ENCODE measurements around the gene PIGZ.

The PIGZ gene

DNA sequence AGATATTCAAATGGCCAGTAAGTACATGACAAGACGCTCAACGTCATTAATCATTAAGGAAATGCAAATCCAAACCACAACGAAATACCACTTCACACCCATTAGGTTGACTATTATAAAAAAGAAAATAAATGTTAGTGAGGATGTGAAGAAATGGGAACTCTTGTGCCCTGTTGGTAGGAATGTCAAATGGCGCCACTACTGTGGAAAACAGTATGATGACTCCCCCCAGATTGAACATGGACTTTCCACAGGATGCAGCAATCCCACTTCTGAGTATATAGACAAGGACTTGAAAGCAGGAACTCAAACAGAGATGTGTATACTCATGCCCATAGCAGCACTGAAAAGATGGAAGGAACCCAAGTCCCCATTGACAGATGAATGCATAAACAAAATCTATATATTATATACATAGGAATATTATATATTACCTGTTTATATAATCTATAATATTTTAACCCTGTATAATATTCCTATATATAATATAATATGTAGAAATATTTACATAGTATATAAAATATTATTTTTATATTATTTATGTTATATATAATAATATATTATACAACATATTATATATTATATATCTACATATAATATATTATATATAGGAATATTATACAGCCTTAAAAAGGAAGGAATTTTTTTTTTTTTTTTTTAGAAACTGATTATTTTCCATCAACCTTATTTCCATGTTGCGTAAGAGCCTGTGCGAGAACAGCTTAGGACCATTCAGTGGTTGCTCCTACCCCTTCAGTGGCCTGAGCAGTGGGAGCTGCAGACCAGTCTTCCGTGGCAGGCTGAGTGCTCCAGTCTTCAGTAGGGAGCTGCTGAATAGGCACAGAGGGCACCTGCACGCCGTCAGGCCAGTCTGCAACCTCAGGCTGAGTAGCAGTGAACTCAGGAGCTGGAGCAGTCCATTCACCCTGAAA, 17.6 kb upstream of the PIGZ start:
- in situ Hi-C loops (cut with MboI; ENCODE audit: low sequenced_read_pairs) = no loop called here

DNA sequence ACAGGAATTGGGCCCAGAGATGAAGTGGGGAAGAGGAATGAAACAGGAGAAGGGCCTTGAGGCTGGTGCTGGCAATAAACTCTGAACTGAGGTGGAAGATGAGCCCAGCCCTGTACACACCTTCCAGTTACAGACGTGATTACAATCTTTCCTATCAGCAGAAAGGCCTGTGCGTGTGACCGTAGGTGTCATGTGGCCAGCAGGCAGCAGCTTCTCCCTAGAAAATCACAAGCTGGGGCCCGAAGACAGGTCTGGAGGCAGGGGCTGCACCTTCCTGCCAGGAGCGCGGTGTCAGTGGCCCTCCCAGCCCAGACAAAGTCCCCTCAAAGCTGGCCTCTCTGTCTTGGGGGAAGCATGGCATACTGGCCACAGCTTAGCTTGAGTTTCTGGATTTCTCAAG, 16.7 kb upstream of the PIGZ start:
- in situ Hi-C loops (cut with MboI; ENCODE audit: low sequenced_read_pairs) = no loop called here

DNA sequence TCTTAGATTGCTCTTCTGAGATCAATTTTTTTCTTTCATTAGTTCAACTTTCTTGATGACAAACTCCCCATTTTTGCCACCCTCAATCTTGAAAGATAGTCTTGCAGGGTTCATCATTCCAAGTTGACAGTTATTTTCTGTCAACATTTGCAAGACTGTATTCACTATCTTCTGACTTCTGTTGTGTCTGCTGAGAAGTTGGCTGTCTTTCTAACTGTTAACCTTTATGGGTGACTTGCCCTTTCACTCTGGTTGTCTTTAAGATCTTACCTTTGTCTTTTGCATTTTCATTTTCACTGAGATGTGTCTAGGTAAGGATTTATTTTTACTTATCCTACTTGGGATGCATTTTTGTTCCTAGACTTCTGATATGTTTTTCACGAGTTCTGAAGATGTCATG, 14.6 kb upstream of the PIGZ start:
- in situ Hi-C loops (cut with MboI; ENCODE audit: low sequenced_read_pairs) = no loop called here

DNA sequence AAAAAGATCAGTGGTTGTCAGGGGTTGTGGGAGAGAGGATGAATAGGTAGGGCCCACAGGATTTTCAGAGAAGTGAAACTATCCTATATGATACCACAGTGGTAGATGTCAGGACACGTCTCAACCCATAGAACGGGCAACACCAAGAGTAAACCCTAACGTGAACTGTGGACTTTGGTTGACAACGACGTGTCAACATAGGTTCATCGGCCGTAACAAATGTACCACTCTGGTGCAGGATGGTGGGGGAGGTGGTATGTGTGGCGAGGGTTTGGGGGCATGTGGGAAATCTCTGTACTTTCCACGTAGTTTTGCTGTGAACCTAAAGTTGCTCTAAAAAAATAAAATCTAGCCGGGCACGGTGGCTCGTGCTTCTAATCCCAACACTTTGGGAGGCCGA, 13.0 kb upstream of the PIGZ start:
- in situ Hi-C loops (cut with MboI; ENCODE audit: low sequenced_read_pairs) = no loop called here

DNA sequence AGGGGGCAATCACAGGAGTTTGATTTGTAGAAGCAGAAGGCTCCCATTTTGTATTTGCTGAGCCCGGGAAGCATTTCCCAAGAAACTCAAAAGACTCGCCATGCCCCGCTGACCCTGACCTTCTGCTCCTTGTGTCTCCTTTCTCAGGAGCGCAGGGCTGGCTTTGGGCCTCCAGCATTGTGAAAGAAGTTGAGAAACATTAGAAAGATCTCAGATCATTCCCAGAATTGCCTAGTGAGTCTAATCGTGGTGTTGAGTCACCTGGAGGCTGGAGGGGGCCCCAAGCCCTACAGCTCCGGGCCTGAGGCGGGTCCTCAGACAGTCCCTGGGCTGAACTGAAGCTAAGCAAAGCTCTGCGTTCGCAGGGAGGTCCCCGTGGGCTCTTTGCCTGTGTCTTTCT, 10.9 kb upstream of the PIGZ start:
- in situ Hi-C loops (cut with MboI; ENCODE audit: low sequenced_read_pairs) = loop anchor here (10.0 kb wide), 1 partner anchor 445 kb away; no protein-coding TSS in a partner anchor

DNA sequence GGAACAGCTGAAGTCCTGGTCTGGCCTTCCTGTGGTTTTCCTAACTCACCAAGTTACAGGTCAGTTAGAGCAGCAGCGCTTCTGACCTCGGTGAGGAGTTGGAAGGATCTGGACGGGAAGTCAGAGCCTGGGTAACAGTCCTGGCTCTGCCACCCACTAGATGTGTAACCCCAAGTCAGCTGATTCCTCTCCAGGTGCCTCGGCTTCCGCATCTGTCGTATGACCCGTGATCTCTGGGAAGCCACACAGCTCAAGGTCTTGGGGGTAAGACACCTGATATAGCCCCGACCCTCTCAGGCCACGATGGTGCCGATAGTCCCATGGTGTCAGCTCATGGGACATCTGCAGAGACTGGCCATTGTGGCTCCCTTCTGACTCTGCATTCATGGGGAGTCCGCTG, 8.3 kb upstream of the PIGZ start:
- in situ Hi-C loops (cut with MboI; ENCODE audit: low sequenced_read_pairs) = loop anchor here (10.0 kb wide), 1 partner anchor 442 kb away; no protein-coding TSS in a partner anchor

DNA sequence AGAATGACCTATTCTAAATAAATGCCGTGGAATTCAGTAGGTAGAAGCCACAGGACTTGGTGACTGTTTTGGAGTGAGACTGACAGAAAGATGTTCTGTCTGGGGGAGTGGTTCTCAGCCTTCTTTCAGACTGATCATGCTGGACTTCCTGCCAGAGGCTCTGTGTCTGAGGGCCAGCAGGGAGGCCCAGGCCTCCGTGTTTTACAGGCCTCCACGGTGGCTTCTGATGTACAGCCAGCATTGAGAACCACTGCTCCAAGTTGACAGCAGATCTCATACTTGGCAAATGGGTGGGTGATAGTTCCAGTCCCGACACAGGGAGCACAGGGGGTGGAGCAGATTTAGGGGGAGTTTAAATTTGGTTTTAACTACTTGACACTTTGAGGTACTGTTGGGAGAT, 6.7 kb upstream of the PIGZ start:
- in situ Hi-C loops (cut with MboI; ENCODE audit: low sequenced_read_pairs) = loop anchor here (10.0 kb wide), 1 partner anchor 441 kb away; no protein-coding TSS in a partner anchor

DNA sequence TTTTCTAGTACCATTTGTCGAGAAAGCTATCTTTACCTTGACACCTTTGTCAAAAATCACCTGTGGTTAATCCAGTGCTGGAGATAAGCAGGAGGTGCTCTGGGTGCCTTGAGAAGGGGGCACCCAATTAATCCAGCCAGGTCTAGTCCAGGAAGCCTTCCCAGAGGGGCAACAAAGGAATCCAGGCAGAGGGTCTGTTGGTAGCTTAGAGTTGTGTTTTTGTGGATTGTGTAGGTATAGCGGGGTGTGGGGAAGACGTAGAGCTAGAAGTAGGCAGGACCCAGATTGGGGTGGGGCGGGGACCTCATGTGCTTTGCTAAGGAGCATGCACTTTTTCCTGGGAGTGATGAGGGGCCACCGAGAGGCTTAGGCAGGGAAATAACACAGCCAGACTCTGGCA, 6.0 kb upstream of the PIGZ start:
- in situ Hi-C loops (cut with MboI; ENCODE audit: low sequenced_read_pairs) = loop anchor here (10.0 kb wide), 1 partner anchor 440 kb away; no protein-coding TSS in a partner anchor

DNA sequence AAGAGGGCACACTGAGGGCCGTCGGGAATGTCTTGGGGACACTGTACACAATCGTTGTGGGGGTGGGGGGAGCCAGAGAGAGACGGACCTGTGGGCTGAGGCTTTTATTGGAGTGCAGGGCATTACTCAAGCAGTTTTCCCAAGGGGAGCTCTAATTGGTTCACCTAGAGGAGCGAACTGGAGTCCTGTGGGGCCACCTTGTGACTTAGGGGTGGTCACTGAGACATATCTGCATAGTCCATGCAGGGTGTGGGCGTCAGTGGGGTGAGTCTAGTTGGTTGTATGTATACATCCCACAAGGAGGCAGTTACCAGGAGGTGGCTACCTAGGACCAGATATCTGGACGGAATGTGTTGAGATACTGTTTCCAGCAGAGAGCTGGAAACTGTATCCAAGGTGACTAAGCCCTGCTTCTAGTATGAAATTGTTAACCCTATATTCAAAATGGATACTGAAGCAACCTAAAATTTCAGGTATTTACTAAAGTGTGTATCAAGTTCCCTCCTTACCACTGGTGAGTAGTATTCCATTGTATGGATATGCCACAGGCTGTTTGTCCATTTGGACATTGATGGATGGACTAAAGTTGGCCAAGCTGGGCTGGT, 2.6 kb upstream of the PIGZ start:
- in situ Hi-C loops (cut with MboI; ENCODE audit: low sequenced_read_pairs) = loop anchor here (10.0 kb wide), 1 partner anchor 436 kb away; no protein-coding TSS in a partner anchor

DNA sequence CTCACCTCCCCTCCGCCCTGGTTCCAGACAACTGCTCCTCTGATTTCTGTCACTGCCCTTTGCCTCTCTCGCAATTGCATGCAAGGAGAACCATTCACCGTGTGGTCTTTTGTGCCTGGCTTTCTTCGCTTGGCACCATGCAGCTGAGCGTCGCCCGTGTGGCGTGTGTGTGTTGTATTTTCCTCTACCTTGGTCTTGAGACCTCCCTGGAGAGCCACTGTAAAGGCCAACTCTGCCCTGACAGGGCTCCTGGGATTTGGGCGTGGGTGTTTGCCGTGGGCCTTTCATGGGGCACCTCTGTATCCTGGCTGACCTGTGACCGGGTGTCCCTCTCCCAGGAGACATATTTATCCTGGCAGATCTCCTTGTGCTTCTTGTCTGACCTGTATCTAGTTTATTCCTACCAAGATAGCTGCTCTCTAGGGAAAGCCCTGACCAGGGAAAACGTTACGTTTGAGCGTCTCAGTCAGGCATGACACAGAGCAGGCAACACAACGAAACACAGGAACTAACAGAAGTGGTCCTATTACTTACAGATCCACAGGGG, 2.0 kb upstream of the PIGZ start:
- in situ Hi-C loops (cut with MboI; ENCODE audit: low sequenced_read_pairs) = loop anchor here (10.0 kb wide), 1 partner anchor 436 kb away; no protein-coding TSS in a partner anchor

DNA sequence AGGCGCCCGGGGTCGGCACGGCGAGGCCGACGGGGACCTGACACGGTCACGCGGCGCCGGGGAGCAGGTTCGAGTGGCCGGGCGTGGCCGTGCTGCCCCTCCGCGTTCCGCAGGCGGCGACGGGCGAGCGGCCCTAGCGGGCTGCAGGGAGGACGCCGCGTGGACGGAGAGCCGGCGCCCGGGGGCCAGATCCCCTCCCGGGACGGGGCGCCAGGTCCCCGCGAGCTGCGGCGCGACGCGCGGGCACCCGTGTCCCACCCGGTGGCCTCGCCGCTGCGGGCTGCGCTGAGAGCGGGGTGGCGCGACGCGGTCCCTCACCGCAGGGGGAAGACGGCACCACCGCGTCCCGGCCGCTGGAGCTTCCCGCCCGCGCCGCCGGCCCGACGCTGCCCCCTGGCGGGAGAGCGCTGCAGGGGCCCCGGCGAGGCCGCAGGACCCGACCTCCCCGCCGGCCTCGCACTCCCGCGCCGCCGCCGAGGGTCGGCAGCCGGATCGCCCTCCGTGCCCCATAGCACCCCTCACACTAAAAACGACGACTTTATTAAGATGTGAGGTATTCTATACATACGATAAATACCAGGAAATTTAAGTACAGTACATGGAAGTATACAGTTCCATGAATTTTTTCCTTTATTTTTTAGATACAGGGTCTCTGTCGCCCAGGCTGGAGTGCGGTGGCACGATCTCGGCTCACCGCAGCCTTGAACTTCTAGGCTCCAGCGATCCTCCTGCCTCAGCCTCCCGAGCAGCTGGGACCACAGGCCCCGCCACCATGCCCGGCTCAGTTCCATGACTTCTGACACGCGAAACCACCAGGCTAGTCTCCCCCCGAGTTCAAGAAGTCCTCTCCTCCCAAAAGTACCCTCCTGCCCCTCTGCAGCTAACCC, 1.3 kb upstream of the PIGZ start:
- in situ Hi-C loops (cut with MboI; ENCODE audit: low sequenced_read_pairs) = loop anchor here (10.0 kb wide), 1 partner anchor 435 kb away; no protein-coding TSS in a partner anchor

DNA sequence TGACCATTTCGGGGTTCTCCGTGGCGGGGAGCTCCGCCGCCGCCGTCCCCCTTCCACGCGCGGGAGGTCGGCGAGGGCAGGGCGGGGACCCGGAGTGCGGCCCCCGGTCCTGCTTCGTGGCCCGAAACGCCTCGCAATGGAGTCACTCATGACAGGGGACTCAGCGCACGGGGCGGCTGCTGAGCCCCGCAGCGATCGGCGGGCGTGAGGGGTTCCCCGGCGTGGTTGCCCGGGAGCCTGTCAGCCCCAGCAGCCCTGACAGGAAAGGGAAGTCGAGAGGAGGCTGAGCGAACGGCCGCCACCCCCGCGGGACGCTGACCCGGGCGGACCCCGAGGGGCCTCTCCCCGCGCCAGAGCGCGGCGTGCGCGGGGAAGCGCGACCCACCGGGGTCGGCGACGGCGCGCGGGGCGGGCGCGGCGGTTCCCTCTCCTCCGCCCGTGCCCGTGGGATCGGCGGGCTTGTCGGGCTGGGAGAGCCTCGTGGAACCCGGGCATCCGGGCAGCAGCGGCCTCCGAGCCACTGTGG, 564 bp upstream of the PIGZ start:
- in situ Hi-C loops (cut with MboI; ENCODE audit: low sequenced_read_pairs) = no loop called here

DNA sequence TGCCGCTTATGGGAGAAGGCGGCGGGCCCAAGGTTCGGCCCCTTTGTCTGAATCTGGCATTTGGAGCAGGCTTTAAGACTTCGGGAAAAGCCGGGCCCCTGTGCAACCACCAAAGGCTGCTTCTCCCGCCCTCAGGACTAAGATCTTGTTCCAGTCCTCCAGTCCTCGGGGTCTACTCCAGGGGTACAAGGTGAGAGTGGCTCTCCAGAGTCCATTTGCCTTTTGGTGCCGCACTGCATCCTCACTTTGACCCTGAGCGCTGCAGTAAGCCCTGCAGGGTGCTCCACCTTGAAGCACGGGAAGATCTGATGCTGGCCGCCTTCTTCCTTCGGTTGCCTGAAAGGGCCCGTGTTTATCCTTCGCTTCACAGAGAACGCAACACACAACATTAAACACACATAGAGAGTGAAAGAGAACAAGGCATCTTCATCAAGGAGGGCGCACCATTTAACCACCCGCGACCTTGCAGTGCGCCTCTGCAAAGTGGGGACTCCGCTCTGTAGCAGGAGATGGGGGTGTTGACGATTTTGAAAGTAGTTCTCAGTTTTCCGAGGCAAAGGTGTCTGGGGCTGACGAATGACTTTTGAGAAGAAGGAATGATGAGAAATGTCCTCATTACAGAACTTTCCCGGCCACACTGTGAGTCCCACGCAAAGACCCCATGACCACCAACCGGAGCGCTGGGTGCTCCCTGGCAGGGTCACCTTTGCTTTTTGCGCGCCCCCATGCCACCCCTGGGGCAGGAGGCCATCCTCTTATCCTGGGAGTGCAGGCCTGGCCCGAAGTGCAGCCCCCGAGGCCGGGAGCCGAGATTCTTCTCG, 1.0 kb downstream of the PIGZ start:
- in situ Hi-C loops (cut with MboI; ENCODE audit: low sequenced_read_pairs) = no loop called here

DNA sequence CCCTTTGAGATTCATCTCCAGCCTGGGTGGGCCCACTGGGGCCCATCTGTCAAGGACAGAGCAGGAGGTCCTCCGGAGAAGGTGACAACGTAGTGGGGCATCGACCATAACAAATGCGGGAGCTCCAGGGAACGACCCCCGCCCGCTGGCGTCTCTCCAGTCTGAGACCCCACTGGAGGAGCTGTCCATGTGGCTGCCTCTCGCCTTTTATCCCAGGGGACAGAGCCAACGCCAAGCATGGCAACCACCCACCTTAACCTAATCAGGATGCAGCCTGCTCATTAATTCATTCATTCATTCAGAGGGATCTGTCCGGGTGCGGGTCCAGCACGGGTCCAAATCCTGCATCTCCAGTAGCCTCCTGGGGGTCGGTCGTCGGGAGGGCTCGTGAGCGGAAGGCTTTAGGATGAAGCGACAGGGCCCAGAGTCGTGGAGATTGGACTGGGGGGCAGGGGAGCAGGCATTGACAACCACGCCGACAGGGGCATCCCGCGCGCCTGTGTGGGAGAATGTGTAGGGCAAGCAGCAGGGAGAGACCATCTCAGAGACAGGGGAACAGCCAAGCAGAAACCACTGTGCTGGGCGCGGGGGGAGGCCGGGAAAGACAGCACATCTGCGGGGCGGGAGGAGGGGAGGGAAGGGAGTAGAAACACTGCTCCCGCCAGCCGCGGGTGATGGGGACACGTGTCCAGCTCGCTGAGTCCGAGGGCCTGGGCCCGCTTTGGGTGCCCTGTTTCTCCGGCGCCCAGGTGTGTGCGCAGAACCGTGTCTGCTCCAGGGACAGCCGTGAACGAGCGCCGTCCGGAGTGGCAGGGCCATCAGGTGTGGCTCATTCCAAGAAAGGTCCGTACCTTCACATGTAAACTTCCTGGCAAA, 1.9 kb downstream of the PIGZ start:
- in situ Hi-C loops (cut with MboI; ENCODE audit: low sequenced_read_pairs) = no loop called here

DNA sequence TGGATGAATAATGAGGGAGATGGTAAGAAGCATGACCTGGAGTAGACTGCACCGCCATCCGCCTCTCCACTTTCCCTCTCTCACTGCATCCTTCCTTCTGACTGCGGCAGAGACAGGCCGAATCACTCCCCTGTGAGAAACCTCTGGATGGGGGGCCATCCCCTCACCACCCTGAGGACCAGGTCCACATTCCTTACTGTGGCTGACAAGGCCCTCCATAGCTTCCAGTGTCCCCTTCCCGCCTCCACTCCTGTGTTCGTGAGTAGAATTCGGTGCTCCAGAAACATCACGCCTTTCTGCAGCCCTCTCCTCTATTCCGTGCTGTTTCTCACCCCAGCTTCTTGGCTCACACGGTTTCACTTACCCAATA, 2.8 kb downstream of the PIGZ start:
- in situ Hi-C loops (cut with MboI; ENCODE audit: low sequenced_read_pairs) = no loop called here

DNA sequence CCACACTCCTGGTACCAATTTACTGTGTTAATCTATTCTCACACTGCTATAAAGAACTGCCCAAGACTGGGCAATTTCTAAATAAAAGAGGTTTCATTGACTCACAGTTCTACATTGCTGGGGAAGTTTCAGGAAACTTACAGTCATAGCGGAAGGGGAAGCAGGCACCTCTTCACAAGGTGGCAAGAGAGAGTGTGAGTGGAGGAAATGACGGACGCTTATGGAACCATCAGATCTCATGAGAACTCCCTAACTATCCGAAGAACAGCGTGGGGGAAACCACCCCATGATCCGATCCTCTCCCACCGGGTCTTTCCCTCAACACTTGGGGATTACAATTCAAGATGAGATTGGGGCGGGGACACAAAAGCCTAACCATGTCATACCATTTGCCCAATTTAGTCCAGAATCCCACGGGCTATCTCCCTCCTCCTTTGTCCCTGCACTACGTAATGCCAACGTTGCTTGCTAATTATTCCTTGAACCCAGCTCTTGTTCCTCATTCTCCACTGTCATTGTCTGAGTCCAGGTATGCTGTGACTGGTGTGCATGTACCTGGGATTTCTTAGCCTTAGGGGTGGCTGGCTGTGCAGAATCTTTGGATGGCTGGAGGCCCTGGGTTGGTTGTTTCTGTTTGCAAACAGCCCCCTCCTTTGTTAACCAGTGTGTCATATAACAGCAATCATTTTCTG, 3.4 kb downstream of the PIGZ start:
- in situ Hi-C loops (cut with MboI; ENCODE audit: low sequenced_read_pairs) = no loop called here

DNA sequence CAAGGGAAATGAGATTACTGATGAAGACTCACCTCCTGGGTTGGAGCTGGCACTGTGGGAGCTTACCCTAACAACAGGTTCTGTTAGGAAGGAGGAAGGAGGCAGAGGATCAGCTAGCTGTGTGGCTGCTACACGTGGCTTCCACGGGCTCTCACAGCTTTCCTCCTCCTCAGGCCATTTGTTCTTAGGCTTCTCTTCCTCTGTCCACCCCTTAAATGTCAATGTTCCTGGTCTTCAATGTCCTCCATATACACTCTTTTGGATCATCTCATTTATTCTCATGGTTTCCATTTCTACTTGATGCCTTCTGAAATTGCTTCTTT, 5.0 kb downstream of the PIGZ start:
- in situ Hi-C loops (cut with MboI; ENCODE audit: low sequenced_read_pairs) = no loop called here

DNA sequence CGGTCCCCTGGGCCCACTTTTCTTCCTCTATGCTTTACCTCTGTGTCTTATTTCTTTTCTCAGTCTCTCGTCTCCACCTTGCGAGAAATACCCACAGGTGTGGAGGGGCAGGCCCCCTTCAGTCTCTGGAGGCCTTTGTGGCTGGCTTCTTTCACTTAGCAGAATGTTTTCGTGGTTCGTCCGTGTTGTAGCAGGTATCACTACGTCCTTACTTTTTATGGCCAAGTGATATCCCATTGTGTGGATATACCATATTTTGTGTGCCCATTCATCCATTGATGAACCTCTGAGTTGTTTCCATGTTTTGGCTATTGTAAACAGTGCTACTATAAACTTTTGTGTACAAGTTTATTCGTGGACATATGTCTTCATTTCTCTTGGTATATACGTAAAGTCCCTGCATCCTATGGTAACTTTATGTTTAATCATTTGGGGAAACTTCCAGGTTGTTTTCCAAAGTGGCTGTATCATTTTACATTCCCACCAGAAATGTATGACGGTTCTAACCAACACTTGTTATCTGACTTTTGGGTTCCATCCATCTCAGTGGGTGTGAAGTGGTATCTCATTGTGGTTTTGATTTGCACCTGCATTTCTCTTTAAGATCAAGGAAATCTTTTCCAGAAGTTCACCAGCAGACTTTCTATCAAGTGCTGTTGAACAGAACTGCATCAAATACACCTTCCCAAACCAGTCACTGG, 5.6 kb downstream of the PIGZ start:
- in situ Hi-C loops (cut with MboI; ENCODE audit: low sequenced_read_pairs) = no loop called here
